Measurements from ENCODE around the gene ITIH1. TPM values are rescaled to one million over a fixed set of nuclear protein-coding genes. Genes with fewer than 3 reads are reported as not detected.
"Not testable (repeated sequence)": the region's sequence is repeated elsewhere in the genome, so short reads cannot be mapped to it uniquely, and the experiment has no call there.

Gene ITIH1
- polyA plus RNA-seq, 1 experiment, result not detected

DNA sequence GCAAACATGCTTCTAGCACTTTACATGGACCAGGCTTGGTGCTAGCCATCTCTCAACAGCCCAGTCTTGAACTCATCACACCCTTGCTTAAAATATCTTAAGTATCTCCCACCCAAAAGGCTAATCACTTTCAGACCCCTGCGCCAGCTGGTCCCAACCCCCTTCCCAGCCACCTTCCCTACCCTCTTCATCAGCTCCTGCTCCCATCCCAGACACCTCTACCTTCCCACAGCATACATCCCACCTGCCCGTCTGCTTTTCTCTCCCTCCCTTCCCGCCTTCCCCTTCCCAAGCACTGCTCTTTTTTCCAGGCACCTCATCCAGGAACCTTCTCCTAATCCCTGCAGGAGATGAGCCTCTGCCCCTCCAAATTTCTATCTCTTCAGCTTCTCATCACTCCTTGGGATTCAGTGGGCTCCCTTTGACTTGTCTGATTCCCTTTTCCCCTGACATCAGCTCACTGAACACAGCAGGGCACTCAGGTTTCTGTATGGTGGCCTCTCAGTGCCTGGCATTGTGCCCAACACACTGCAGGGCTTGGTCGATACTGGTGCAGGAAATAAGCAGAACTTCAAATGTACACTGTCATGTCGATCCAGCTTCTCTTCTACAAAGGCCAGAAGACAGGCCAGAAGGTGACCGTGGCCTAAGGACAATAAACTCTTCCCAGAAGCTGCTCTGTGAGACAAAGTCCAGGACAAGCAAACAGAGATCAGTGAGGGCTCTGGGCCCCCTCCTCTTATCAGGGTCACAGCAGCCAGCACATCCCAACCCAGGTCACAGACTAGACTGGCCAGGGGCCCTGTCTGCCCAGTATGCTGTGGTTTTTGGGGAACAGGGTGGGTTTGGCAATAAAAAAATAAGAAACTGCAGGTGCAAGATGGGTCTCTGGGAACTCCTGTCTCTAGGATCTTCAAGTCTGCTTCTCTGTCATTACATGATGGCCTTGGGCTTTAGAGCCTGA is 2.2 kb upstream of the ITIH1 start:
- ChIA-PET POLR2A (no interaction called here), CTCF (no interaction called here)
- no peaks in the 10 kb centered on the region for H3K9me3 ChIP-seq (ENCODE audit: control insufficient read depth, insufficient read depth, low read length)
- H3K4me3 ChIP-seq (ENCODE audit: low read depth, low read length), result no peak overlapping the region
- H3K27me3 ChIP-seq (ENCODE audit: control insufficient read depth, insufficient read depth, low read length), result peaks cover 19% of the 10 kb centered on the region
- H3K27ac ChIP-seq (ENCODE audit: low read depth, low read length), result no peak overlapping the region
- DNase-seq (ENCODE audit: low read depth, low spot score), result no peak
- TF ChIP-seq, protein P1, sequence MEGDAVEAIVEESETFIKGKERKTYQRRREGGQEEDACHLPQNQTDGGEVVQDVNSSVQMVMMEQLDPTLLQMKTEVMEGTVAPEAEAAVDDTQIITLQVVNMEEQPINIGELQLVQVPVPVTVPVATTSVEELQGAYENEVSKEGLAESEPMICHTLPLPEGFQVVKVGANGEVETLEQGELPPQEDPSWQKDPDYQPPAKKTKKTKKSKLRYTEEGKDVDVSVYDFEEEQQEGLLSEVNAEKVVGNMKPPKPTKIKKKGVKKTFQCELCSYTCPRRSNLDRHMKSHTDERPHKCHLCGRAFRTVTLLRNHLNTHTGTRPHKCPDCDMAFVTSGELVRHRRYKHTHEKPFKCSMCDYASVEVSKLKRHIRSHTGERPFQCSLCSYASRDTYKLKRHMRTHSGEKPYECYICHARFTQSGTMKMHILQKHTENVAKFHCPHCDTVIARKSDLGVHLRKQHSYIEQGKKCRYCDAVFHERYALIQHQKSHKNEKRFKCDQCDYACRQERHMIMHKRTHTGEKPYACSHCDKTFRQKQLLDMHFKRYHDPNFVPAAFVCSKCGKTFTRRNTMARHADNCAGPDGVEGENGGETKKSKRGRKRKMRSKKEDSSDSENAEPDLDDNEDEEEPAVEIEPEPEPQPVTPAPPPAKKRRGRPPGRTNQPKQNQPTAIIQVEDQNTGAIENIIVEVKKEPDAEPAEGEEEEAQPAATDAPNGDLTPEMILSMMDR (IDR thresholded peaks at IDR 0.05; ENCODE audit: low read depth, low read length), result no peak

DNA sequence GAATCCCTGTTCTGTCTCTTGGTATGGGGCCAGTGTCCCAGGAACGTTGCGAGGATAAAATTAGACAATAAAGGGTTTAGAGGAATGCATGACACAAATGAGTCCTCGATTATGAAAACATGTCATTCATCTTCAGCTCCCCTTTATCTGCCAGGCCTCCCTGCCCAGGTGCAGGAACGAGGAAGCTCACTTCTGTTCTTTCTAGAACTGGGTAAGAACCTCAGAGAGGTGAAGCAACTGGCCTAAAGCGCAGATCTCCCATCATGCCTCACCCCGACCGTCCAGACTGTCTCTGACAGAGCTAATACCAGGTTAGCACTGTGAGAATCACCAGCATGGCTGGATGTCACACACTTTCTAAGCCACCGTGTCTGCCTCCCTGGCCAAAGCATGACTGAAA is 1.5 kb upstream of the ITIH1 start:
- no peak for DNase-seq (ENCODE audit: low read depth, low spot score)
- no peak overlapping the region for H3K27ac ChIP-seq (ENCODE audit: low read depth, low read length)
- POLR2A ChIA-PET, result no interaction called here

DNA sequence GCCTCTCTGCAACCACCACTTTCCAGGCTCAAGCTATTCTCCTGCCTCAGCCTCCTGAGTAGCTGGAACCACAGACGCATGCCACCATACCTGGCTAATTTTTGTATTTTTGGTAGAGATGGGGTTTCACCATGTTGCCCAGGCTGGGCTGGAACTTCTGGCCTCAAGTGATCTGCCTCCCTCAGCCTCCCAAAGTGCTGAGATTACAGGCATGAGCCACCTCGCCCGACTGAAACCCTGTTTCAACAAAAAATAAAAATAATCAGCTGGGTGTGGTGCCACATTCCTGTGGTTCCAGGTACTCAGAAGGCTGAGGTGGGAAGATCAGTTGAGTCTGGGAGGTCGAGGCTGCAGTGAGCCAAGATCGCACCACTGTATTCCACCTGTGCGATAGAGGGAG is 913 bp upstream of the ITIH1 start:
- CTCF ChIA-PET; POLR2A ChIA-PET; H3K27ac ChIP-seq (ENCODE audit: low read depth, low read length): not testable (repeated sequence)

More for the DNA sequence above, 1.5 kb upstream of the ITIH1 start:
- CTCF ChIA-PET, result no interaction called here
- Histone ChIP-seq H3K27me3 (ENCODE audit: control insufficient read depth, insufficient read depth, low read length) (peaks cover 25% of the 10 kb centered on the region), H3K9me3 (ENCODE audit: control insufficient read depth, insufficient read depth, low read length) (no peaks in the 10 kb centered on the region), H3K4me3 (ENCODE audit: low read depth, low read length) (no peak overlapping the region)
- TF ChIP-seq, protein P1 (IDR thresholded peaks at IDR 0.05; ENCODE audit: low read depth, low read length), result no peak

DNA sequence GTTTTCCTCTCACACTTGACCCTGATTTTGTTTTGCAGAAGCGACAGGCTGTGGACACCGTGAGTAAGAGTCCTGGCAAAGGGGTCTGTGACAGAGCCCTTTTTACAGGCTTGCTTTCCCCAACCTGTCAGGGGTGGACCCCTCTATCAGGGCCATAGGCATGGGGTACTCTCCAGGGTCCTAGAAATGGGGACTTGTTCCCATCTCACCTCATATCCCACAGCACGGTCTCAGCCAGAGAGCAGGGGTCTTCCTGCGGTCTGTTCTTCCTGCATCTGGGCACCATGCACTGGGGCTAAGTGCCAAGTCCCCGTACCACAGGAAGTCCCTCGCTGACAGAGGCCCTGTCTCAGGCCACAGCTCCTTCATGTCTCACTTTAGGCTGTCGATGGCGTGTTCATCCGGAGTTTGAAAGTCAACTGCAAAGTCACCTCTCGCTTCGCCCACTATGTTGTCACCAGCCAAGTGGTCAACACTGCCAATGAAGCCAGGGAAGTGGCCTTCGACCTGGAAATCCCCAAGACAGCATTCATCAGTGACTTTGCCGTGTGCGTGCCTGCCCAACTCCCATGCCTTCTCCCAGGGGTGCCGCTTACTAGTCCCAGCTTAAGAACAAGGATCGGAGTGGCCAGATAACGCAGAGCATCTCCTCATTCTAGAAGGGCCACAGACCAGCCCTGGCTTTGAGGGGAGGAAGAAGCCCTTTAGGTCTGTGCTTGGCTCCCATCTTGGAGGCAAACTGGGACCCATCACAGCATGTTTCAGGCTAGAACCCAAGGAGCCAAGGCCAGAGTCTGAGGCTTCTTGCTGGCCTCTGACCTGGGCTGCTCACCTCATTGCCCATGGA is 783 bp downstream of the ITIH1 start:
- POLR2A ChIA-PET, result no interaction called here
- CTCF ChIA-PET, result no interaction called here

More for the DNA sequence above, 913 bp upstream of the ITIH1 start:
- DNase-seq (ENCODE audit: low read depth, low spot score); H3K4me3 ChIP-seq (ENCODE audit: low read depth, low read length); H3K9me3 ChIP-seq (ENCODE audit: control insufficient read depth, insufficient read depth, low read length): not testable (repeated sequence)
- peaks cover 25% of the 10 kb centered on the region for H3K27me3 ChIP-seq (ENCODE audit: control insufficient read depth, insufficient read depth, low read length)

More for the DNA sequence above, 783 bp downstream of the ITIH1 start:
- TF ChIP-seq, protein P1 (IDR thresholded peaks at IDR 0.05; ENCODE audit: low read depth, low read length), result no peak
- DNase-seq (ENCODE audit: low read depth, low spot score), result no peak
- Histone ChIP-seq H3K9me3 (ENCODE audit: control insufficient read depth, insufficient read depth, low read length) (no peaks in the 10 kb centered on the region), H3K27ac (ENCODE audit: low read depth, low read length) (no peak overlapping the region), H3K4me3 (ENCODE audit: low read depth, low read length) (no peak overlapping the region), H3K27me3 (ENCODE audit: control insufficient read depth, insufficient read depth, low read length) (peaks cover 33% of the 10 kb centered on the region)
